ENCODE data around the gene JAG1.

The JAG1 gene

GRCh38 chr20:10657453-10657852 lies 16.3 kb downstream of the JAG1 start:
- no peak overlapping the region for H2AK5ac ChIP-seq (ENCODE audit: low read length)

GRCh38 chr20:10655720-10656669 lies 17.8 kb downstream of the JAG1 start:
- Histone ChIP-seq H3K36me3 (ENCODE audit: control insufficient read depth, insufficient read depth, low read length) (no peaks in the 10 kb centered on the region), H4K5ac (ENCODE audit: low read length) (no peak overlapping the region), H2AK5ac (ENCODE audit: low read length) (no peak overlapping the region), H3K23ac (ENCODE audit: low read length) (no peak overlapping the region), H3K79me1 (ENCODE audit: low read length) (peaks cover 4% of the 10 kb centered on the region), H3K56ac (ENCODE audit: low read length) (no peak overlapping the region), H3K4me3 (ENCODE audit: low read length) (no peak overlapping the region), H2BK120ac (ENCODE audit: low read depth, low read length) (no peak overlapping the region), H4K8ac (ENCODE audit: low read depth, low read length) (no peak overlapping the region), H3K4me1 (ENCODE audit: control insufficient read depth, low read depth, low read length) (peaks cover 17% of the 10 kb centered on the region), H3K9ac (ENCODE audit: low read length) (no peak overlapping the region), H3K4ac (ENCODE audit: low read depth, low read length) (no peak overlapping the region), H3K18ac (ENCODE audit: low read length) (no peak overlapping the region), H2BK15ac (replicated peaks; ENCODE audit: low read depth) (no peak overlapping the region), H3K79me2 (ENCODE audit: control insufficient read depth, insufficient read depth, low read length) (peaks cover 2% of the 10 kb centered on the region), H3K27ac (ENCODE audit: low read depth, low read length) (no peak overlapping the region), H2BK5ac (ENCODE audit: low read length) (no peak overlapping the region), H3K4me2 (ENCODE audit: low read length) (no peak overlapping the region), H3K27me3 (ENCODE audit: insufficient read depth, low read length, poor library complexity) (no peaks in the 10 kb centered on the region)
- WGBS (ENCODE audit: extremely low coverage, insufficient coverage, low lambda C conversion rate), result no CpG with 5 or more reads among the region's 15 CpGs
- DNase-seq, result no peak

More at GRCh38 chr20:10657453-10657852, 16.3 kb downstream of the JAG1 start:
- Histone ChIP-seq H2BK120ac (ENCODE audit: low read depth, low read length) (no peak overlapping the region), H3K9ac (ENCODE audit: low read length) (no peak overlapping the region), H3K18ac (ENCODE audit: low read length) (no peak overlapping the region), H3K23ac (ENCODE audit: low read length) (no peak overlapping the region), H3K36me3 (ENCODE audit: control insufficient read depth, insufficient read depth, low read length) (no peaks in the 10 kb centered on the region), H3K79me1 (ENCODE audit: low read length) (peaks cover 2% of the 10 kb centered on the region), H3K56ac (ENCODE audit: low read length) (no peak overlapping the region), H3K79me2 (ENCODE audit: control insufficient read depth, insufficient read depth, low read length) (peaks cover 2% of the 10 kb centered on the region), H2BK5ac (ENCODE audit: low read length) (no peak overlapping the region), H3K4me3 (ENCODE audit: low read length) (no peak overlapping the region), H3K4ac (ENCODE audit: low read depth, low read length) (no peak overlapping the region), H3K27ac (ENCODE audit: low read depth, low read length) (no peak overlapping the region), H4K8ac (ENCODE audit: low read depth, low read length) (no peak overlapping the region), H2BK15ac (replicated peaks; ENCODE audit: low read depth) (no peak overlapping the region), H3K4me2 (ENCODE audit: low read length) (no peak overlapping the region), H3K4me1 (ENCODE audit: control insufficient read depth, low read depth, low read length) (peaks cover 17% of the 10 kb centered on the region), H3K27me3 (ENCODE audit: insufficient read depth, low read length, poor library complexity) (no peaks in the 10 kb centered on the region), H4K5ac (ENCODE audit: low read length) (no peak overlapping the region)
- no CpG with 5 or more reads among the region's 1 CpG for WGBS (ENCODE audit: extremely low coverage, insufficient coverage, low lambda C conversion rate)
- DNase-seq, result no peak

GRCh38 chr20:10654630-10655029 lies 19.2 kb downstream of the JAG1 start:
- H3K27ac ChIP-seq (ENCODE audit: low read depth, low read length), result no peak overlapping the region
- H3K4me3 ChIP-seq (ENCODE audit: low read length), result no peak overlapping the region
- H3K79me2 ChIP-seq (ENCODE audit: control insufficient read depth, insufficient read depth, low read length), result peaks cover 2% of the 10 kb centered on the region
- H3K23ac ChIP-seq (ENCODE audit: low read length), result no peak overlapping the region
- WGBS (ENCODE audit: extremely low coverage, insufficient coverage, low lambda C conversion rate), result no CpG with 5 or more reads among the region's 7 CpGs
- H3K18ac ChIP-seq (ENCODE audit: low read length), result no peak overlapping the region
- no peak overlapping the region for H2BK120ac ChIP-seq (ENCODE audit: low read depth, low read length)
- H2BK15ac ChIP-seq (replicated peaks; ENCODE audit: low read depth), result no peak overlapping the region
- no peak overlapping the region for H2AK5ac ChIP-seq (ENCODE audit: low read length)
- H3K9ac ChIP-seq (ENCODE audit: low read length), result no peak overlapping the region
- no peak overlapping the region for H4K5ac ChIP-seq (ENCODE audit: low read length)
- no peaks in the 10 kb centered on the region for H3K27me3 ChIP-seq (ENCODE audit: insufficient read depth, low read length, poor library complexity)
- peak; percentile 65 for DNase-seq
- no peak overlapping the region for H3K4ac ChIP-seq (ENCODE audit: low read depth, low read length)
- H3K56ac ChIP-seq (ENCODE audit: low read length), result peak overlapping the region; percentile 47
- no peak overlapping the region for H3K4me2 ChIP-seq (ENCODE audit: low read length)
- no peak overlapping the region for H4K8ac ChIP-seq (ENCODE audit: low read depth, low read length)
- peaks cover 21% of the 10 kb centered on the region for H3K4me1 ChIP-seq (ENCODE audit: control insufficient read depth, low read depth, low read length)
- no peak overlapping the region for H2BK5ac ChIP-seq (ENCODE audit: low read length)
- H3K79me1 ChIP-seq (ENCODE audit: low read length), result peaks cover 4% of the 10 kb centered on the region
- H3K36me3 ChIP-seq (ENCODE audit: control insufficient read depth, insufficient read depth, low read length), result no peaks in the 10 kb centered on the region

- Histone ChIP-seq H3K4me2 (ENCODE audit: low read length) (no peak overlapping the region), H2BK120ac (ENCODE audit: low read depth, low read length) (no peak overlapping the region), H2BK15ac (replicated peaks; ENCODE audit: low read depth) (no peak overlapping the region), H4K5ac (ENCODE audit: low read length) (no peak overlapping the region), H3K27me3 (ENCODE audit: insufficient read depth, low read length, poor library complexity) (no peaks in the 10 kb centered on the region), H4K8ac (ENCODE audit: low read depth, low read length) (no peak overlapping the region), H3K23ac (ENCODE audit: low read length) (no peak overlapping the region), H3K18ac (ENCODE audit: low read length) (no peak overlapping the region), H3K4me3 (ENCODE audit: low read length) (no peak overlapping the region), H3K56ac (ENCODE audit: low read length) (no peak overlapping the region), H3K79me2 (ENCODE audit: control insufficient read depth, insufficient read depth, low read length) (peaks cover 2% of the 10 kb centered on the region), H3K79me1 (ENCODE audit: low read length) (peaks cover 4% of the 10 kb centered on the region), H3K36me3 (ENCODE audit: control insufficient read depth, insufficient read depth, low read length) (no peaks in the 10 kb centered on the region), H3K27ac (ENCODE audit: low read depth, low read length) (no peak overlapping the region), H3K4ac (ENCODE audit: low read depth, low read length) (no peak overlapping the region), H2BK5ac (ENCODE audit: low read length) (no peak overlapping the region), H3K4me1 (ENCODE audit: control insufficient read depth, low read depth, low read length) (peaks cover 25% of the 10 kb centered on the region), H3K9ac (ENCODE audit: low read length) (no peak overlapping the region), H2AK5ac (ENCODE audit: low read length) (no peak overlapping the region)
- DNase-seq, result no peak
Observed at GRCh38 chr20:10654250-10654610, 19.6 kb downstream of the JAG1 start.

GRCh38 chr20:10653599-10654249 lies 20.1 kb downstream of the JAG1 start:
- peaks cover 27% of the 10 kb centered on the region for H3K4me1 ChIP-seq (ENCODE audit: control insufficient read depth, low read depth, low read length)
- H3K23ac ChIP-seq (ENCODE audit: low read length), result no peak overlapping the region
- WGBS (ENCODE audit: extremely low coverage, insufficient coverage, low lambda C conversion rate), result no CpG with 5 or more reads among the region's 13 CpGs
- no peak overlapping the region for H3K27ac ChIP-seq (ENCODE audit: low read depth, low read length)
- H2BK120ac ChIP-seq (ENCODE audit: low read depth, low read length), result no peak overlapping the region
- H3K79me2 ChIP-seq (ENCODE audit: control insufficient read depth, insufficient read depth, low read length), result peaks cover 2% of the 10 kb centered on the region
- no peak overlapping the region for H2BK15ac ChIP-seq (replicated peaks; ENCODE audit: low read depth)
- H3K18ac ChIP-seq (ENCODE audit: low read length), result no peak overlapping the region
- DNase-seq, result no peak
- no peak overlapping the region for H3K4ac ChIP-seq (ENCODE audit: low read depth, low read length)
- peaks cover 4% of the 10 kb centered on the region for H3K79me1 ChIP-seq (ENCODE audit: low read length)
- no peak overlapping the region for H4K8ac ChIP-seq (ENCODE audit: low read depth, low read length)
- no peak overlapping the region for H3K9ac ChIP-seq (ENCODE audit: low read length)
- no peak overlapping the region for H2BK5ac ChIP-seq (ENCODE audit: low read length)
- H3K4me3 ChIP-seq (ENCODE audit: low read length), result no peak overlapping the region
- no peak overlapping the region for H2AK5ac ChIP-seq (ENCODE audit: low read length)
- H3K27me3 ChIP-seq (ENCODE audit: insufficient read depth, low read length, poor library complexity), result no peaks in the 10 kb centered on the region
- no peak overlapping the region for H3K56ac ChIP-seq (ENCODE audit: low read length)
- H3K36me3 ChIP-seq (ENCODE audit: control insufficient read depth, insufficient read depth, low read length), result no peaks in the 10 kb centered on the region
- H4K5ac ChIP-seq (ENCODE audit: low read length), result no peak overlapping the region
- no peak overlapping the region for H3K4me2 ChIP-seq (ENCODE audit: low read length)
